Uterus (tissue), 4 donors: ENCODE results near the gene MET. TPM values are rescaled to one million over a fixed set of nuclear protein-coding genes. Genes with fewer than 3 reads are reported as not detected.
"Not testable (repeated sequence)": the region's sequence is repeated elsewhere in the genome, so short reads cannot be mapped to it uniquely, and the experiment has no call there.

Experiments
- DNase-seq, 2 donors: peaks; one replicate each; pipeline ENCODE4 v3.0.0-alpha.2; 2019 to 2020
- H3K27ac ChIP-seq, 2 donors: fragments of 200-600 bp; sonication (generic); 1 replicate in 1 of 2; 2 replicates in 1 of 2; pipeline ENCODE4 v1.5.1; 2016 to 2018
- H3K27me3 ChIP-seq, 2 donors: fragments of 200-600 bp; sonication (generic); one replicate each; pipeline ENCODE4 v1.5.1; 2018 to 2019; ENCODE audit warnings: control low read depth in 1 of 2
- H3K36me3 ChIP-seq, 2 donors: fragments of 200-600 bp; sonication (generic); one replicate each; pipeline ENCODE4 v1.5.1; 2019; ENCODE audit warnings: control low read depth in 1 of 2
- H3K4me1 ChIP-seq, 2 donors: fragments of 200-600 bp; sonication (generic); one replicate each; pipeline ENCODE4 v1.5.1; 2018 to 2019; ENCODE audit warnings: control low read depth in 1 of 2
- H3K4me3 ChIP-seq, 2 donors: fragments of 200-600 bp; sonication (generic); 1 replicate in 1 of 2; 2 replicates in 1 of 2; pipeline ENCODE4 v1.5.1; 2018 to 2019; ENCODE audit warnings: mild to moderate bottlenecking in 1 of 2
- H3K9me3 ChIP-seq, 2 donors: fragments of 200-600 bp; sonication (generic); one replicate each; pipeline ENCODE4 v1.5.1; 2019; ENCODE audit warnings: control low read depth in 1 of 2
- POLR2A ChIP-seq, 2 donors: fragments of 450-650 bp; IDR thresholded peaks; one replicate each; pipeline ENCODE4 v1.6.1; 2016; ENCODE audit warnings: antibody characterized with exemption in 2 of 2, mild to moderate bottlenecking in 1 of 2, moderate library complexity in 1 of 2
- intact Hi-C: fragments of 100-400 bp; cut with DNase I; formaldehyde crosslinking; loops from one replicate; pipeline ENCODE4 v1.15.1; 2023; ENCODE audit warnings: low total_unique reads
- total RNA-seq, 4 donors: library from RNA; depleted of rRNA in 3 of 4; stranded (reverse); fragments of >200 nt in 3 of 4; gene quantifications; one replicate each; pipeline versions ENCODE4 v1.1.0 to v1.2.4, GENCODE V29; 2014 to 2023
- TF ChIP-seq, protein P1 (sequence below), 4 experiments: fragments of 200-600 bp in 2 of 4; fragments of 450-650 bp in 2 of 4; sonication (generic) in 2 of 4; IDR thresholded peaks; one replicate each; pipeline ENCODE4 v1.5.1; 2016 to 2019; ENCODE audit warnings: antibody characterized with exemption in 4 of 4, mild to moderate bottlenecking in 2 of 4, moderate library complexity in 1 of 4
- donor health status: DM: yes; HTN: yes; CAD: no.

Gene MET
- total RNA-seq, 4 donors from 2014 or later, result 13.8 to 37.2 (median 35.6) TPM

DNA sequence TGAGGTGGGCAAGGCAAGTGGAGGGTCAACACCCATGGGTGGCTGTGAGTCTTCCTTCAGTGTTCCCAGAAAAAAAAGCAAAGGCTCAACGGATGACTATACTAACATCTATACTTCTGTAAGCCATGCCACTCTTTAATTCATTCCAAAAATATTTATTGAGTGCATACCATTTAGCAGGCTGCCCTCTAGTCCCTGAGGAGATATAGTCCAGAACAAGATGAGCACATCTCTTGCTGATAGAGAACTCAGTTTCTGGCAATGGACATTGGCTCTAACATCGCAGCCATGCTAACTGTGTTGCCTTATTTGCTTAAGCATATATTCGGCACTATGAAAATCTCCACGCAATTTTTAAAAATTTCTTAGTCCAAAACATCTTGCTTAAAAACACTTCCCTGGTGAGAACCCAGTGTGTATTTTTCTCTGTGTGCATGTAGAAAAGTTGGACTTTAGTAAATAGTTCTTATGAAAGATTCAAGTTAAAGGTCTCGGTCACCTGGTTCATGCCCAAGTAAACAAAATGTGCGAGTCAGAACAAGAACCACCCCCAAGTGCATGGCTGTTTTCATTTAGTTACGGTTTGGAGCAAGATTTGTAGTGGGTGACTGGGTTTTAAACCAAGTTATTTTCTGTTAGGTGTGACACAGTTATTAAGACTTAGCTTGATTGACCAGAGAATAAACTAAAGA is 69.8 kb downstream of the MET start:
- no peaks in the 10 kb centered on the region for H3K36me3 ChIP-seq
- intact Hi-C loops, result no loop called here
- H3K4me1 ChIP-seq, result no peaks in the 10 kb centered on the region
- no peak for DNase-seq
- no peak overlapping the region for H3K4me3 ChIP-seq
- H3K27me3 ChIP-seq, result no peaks in the 10 kb centered on the region
- H3K27ac ChIP-seq, result no peak overlapping the region
- TF ChIP-seq POLR2A (IDR thresholded peaks at IDR 0.05), result no peak
- TF ChIP-seq, protein P1, sequence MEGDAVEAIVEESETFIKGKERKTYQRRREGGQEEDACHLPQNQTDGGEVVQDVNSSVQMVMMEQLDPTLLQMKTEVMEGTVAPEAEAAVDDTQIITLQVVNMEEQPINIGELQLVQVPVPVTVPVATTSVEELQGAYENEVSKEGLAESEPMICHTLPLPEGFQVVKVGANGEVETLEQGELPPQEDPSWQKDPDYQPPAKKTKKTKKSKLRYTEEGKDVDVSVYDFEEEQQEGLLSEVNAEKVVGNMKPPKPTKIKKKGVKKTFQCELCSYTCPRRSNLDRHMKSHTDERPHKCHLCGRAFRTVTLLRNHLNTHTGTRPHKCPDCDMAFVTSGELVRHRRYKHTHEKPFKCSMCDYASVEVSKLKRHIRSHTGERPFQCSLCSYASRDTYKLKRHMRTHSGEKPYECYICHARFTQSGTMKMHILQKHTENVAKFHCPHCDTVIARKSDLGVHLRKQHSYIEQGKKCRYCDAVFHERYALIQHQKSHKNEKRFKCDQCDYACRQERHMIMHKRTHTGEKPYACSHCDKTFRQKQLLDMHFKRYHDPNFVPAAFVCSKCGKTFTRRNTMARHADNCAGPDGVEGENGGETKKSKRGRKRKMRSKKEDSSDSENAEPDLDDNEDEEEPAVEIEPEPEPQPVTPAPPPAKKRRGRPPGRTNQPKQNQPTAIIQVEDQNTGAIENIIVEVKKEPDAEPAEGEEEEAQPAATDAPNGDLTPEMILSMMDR (IDR thresholded peaks at IDR 0.05), result no peak
- H3K9me3 ChIP-seq, result no peaks in the 10 kb centered on the region

DNA sequence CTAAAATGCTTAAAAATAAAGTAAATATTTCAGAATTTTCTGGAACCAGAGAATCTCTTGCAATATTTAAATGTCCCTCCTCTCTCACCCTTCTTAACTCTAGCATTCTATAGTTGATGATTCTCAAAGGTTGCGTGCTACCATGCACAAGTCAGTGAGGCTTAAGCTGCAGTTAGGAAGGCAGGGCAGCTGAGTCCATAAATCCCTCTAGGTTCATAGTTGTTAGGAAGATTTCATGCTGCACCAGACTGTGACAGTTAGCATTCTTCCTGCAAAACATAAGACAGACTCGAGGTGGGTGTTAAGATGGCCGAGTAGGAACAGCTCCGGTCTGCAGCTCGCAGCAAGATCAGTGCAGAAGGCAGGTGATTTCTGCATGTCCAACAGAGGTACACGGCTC is 70.6 kb downstream of the MET start:
- H3K27me3 ChIP-seq, result no peaks in the 10 kb centered on the region
- H3K4me1 ChIP-seq, result no peaks in the 10 kb centered on the region
- H3K27ac ChIP-seq, result no peak overlapping the region
- TF ChIP-seq POLR2A (IDR thresholded peaks at IDR 0.05), result no peak
- TF ChIP-seq, protein P1 (IDR thresholded peaks at IDR 0.05), result no peak
- no peak for DNase-seq
- H3K9me3 ChIP-seq, result no peaks in the 10 kb centered on the region
- H3K36me3 ChIP-seq, result no peaks in the 10 kb centered on the region
- intact Hi-C loops, result no loop called here
- no peak overlapping the region for H3K4me3 ChIP-seq

DNA sequence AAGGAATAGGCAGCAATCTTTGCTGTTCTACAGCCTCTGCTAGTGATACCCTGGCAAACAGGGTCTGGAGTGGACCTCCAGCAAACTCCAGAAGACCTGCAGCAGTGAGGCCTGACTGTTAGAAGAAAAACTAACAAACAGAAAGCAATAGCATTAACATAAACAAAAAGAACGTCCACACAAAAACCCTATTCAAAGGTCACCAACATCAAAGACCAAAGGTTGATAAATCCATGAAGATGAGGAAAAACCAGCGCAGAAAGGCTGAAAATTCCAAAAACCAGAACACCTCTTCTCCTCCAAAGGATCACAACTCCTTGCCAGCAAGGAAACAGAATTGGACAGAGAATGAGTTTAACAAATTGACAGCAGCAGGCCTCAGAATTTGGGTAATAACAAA is 71.8 kb downstream of the MET start:
- H3K27me3 ChIP-seq, H3K9me3 ChIP-seq, H3K27ac ChIP-seq, H3K4me1 ChIP-seq, DNase-seq, H3K4me3 ChIP-seq, intact Hi-C loops, H3K36me3 ChIP-seq: not testable (repeated sequence)

DNA sequence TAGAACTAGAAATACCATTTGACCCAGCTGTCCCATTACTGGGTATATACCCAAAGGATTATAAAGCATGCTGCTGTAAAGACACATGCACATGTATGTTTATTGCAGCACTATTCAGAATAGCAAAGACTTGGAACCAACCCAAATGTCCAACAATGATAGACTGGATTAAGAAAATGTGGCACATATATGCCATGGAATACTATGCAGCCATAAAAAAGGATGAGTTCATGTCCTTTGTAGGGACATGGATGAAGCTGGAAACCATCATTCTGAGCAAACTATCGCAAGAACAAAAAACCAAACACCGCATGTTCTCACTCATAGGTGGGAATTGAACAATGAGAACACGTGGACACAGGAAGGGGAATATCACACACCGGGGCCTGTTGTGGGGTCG is 74.4 kb downstream of the MET start:
- intact Hi-C loops, H3K27me3 ChIP-seq, H3K9me3 ChIP-seq, DNase-seq, H3K4me3 ChIP-seq, H3K27ac ChIP-seq, H3K4me1 ChIP-seq, H3K36me3 ChIP-seq: not testable (repeated sequence)

DNA sequence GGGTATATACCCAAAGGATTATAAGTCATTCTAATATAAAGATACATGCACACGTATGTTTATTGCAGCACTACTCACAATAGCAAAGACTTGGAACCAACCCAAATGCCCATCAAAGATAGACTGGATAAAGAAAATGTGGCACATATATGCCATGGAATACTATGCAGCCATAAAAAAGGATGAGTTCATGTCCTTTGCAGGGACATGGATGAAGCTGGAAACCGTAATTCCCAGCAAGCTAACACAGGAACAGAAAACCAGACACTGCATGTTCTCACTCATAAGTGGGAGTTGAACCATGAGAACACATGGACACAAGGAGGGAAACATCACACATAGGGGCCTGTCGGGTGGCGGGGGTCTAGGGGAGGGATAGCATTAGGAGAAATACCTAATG is 79.1 kb downstream of the MET start:
- H3K36me3 ChIP-seq, intact Hi-C loops, H3K4me1 ChIP-seq, H3K9me3 ChIP-seq, H3K27me3 ChIP-seq, DNase-seq, H3K27ac ChIP-seq, H3K4me3 ChIP-seq: not testable (repeated sequence)

DNA sequence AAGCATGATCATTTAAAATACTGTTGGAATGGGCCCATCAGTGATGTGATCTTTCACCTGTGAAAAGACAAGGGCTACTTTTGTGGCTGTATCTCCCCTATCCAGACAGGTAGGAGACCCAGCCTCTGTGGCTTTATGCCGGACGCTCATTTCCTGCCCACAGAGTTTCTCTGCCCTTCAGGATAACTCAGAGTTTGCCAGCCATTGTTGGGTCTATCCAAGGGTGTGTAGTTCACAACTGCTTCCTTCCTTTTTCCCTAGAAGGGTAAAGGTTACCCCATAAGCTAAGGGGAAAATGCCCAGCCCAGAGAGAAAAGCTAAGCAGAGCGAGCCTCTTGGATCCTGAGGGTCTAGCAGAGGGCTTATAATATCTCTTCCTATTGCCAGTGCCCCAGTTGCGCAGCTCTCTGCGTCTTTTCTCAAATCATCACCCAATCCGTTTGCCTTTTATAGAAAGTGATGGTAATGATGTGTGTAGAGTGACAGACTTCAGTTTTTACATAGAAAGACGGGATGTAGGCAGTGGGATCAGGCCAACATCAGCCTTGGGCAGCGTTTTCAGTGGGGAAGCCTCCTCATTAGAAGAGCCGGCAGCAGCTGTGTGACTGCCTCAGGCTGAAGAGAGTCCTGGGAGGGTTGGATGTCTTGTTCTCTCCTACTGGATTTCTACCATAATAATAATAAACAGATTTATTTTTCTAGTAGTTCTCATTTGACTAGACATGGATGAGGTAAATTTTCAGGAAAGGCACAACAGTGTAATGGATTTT is 80.5 kb downstream of the MET start:
- Histone ChIP-seq H3K4me3 (no peak overlapping the region), H3K36me3 (no peaks in the 10 kb centered on the region), H3K9me3 (no peaks in the 10 kb centered on the region), H3K27me3 (no peaks in the 10 kb centered on the region), H3K4me1 (no peaks in the 10 kb centered on the region), H3K27ac (peak overlapping the region; percentile 3 to 44)
- intact Hi-C loops, result no loop called here
- no peak for TF ChIP-seq POLR2A (IDR thresholded peaks at IDR 0.05)
- TF ChIP-seq, protein P1 (IDR thresholded peaks at IDR 0.05), result no peak
- no peak for DNase-seq
